Transverse colon (tissue), 4 donors: Measurements from ENCODE around the gene ADCY2.

Experiments used
- EP300 ChIP-seq: sonication (generic); formaldehyde crosslinking; IDR thresholded peaks from one replicate; pipeline ENCODE4 v1.6.1; 2017; ENCODE audit warnings: antibody characterized with exemption, low read depth
- POLR2A ChIP-seq: fragments of 450-650 bp; IDR thresholded peaks from one replicate; pipeline ENCODE4 v1.6.1; 2016; ENCODE audit warnings: antibody characterized with exemption, mild to moderate bottlenecking, moderate library complexity
- POLR2AphosphoS5 ChIP-seq, 3 donors: sonication (generic); formaldehyde crosslinking; IDR thresholded peaks; one replicate each; pipeline ENCODE4 v1.6.1; 2016; ENCODE audit warnings: antibody characterized with exemption in 3 of 3
- TF ChIP-seq, protein P1 (sequence below), 5 experiments: fragments of 200-600 bp in 3 of 5; fragments of 450-650 bp in 2 of 5; sonication (generic) in 3 of 5; IDR thresholded peaks; 1 replicate in 2 of 5; 2 replicates in 3 of 5; pipeline ENCODE4 v1.5.1; 2016 to 2017; ENCODE audit warnings: antibody characterized with exemption in 5 of 5, inconsistent platforms in 3 of 5, mild to moderate bottlenecking in 2 of 5, moderate library complexity in 1 of 5

DNA sequence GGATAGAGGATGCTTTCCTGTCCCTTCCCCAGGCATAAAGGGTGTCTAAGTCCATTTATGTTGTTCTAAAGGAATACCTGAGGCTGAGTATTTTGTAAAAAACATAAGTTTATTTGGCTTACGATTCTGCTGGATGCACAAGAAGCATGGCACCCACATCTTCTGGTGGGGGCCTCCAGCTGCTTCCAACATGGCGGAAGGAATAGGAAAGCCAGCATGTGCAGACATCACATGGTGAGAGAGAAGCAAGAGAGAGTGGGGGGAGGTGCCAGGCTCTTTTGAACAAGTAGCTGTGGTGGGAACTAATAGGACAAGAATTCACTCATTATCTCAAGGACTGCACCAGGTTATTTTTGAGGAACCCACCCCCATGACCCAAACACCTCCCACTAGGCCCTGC, 77.2 kb downstream of the ADCY2 start:
- TF ChIP-seq POLR2A = no peak
- TF ChIP-seq, protein P1, sequence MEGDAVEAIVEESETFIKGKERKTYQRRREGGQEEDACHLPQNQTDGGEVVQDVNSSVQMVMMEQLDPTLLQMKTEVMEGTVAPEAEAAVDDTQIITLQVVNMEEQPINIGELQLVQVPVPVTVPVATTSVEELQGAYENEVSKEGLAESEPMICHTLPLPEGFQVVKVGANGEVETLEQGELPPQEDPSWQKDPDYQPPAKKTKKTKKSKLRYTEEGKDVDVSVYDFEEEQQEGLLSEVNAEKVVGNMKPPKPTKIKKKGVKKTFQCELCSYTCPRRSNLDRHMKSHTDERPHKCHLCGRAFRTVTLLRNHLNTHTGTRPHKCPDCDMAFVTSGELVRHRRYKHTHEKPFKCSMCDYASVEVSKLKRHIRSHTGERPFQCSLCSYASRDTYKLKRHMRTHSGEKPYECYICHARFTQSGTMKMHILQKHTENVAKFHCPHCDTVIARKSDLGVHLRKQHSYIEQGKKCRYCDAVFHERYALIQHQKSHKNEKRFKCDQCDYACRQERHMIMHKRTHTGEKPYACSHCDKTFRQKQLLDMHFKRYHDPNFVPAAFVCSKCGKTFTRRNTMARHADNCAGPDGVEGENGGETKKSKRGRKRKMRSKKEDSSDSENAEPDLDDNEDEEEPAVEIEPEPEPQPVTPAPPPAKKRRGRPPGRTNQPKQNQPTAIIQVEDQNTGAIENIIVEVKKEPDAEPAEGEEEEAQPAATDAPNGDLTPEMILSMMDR (IDR thresholded peaks at IDR 0.05) = no peak
- TF ChIP-seq EP300 = no peak
- TF ChIP-seq POLR2AphosphoS5 (IDR thresholded peaks at IDR 0.05) = no peak
